ENCODE measurements around the gene LRP5.
A peak's percentile ranks its signal among the peaks of the same experiment; 100 is the strongest.
"Not testable (repeated sequence)": the region's sequence is repeated elsewhere in the genome, so short reads cannot be mapped to it uniquely, and the experiment has no call there.

The LRP5 gene

GRCh38 chr11:68384530-68385081 is 72.2 kb downstream of the LRP5 start:
- no peak for DNase-seq (ENCODE audit: insufficient read length, low spot score)
- FAIRE-seq, result no peak

DNA sequence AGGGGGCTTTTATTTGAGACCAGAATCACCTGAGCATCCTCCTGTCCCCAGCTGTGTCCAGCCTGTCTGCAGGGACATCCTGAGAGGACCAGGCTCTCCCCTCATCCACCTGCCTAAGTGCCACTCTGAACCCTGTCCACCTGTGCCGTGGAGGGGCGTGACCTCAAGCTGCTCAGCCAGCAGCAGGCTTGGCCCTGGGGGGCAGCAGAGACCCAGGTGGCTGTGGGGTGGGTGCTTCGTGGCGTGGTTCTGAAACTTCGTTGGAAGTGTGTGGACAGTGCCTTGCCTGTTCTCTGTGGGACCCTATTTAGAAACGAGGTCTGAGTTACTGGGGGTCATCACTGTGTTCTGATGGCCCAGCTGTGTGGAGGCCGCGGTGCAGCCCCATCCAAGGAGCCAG is 72.7 kb downstream of the LRP5 start:
- DNase-seq (ENCODE audit: insufficient read length, low spot score) (no peak), FAIRE-seq (peak; percentile 55)

DNA sequence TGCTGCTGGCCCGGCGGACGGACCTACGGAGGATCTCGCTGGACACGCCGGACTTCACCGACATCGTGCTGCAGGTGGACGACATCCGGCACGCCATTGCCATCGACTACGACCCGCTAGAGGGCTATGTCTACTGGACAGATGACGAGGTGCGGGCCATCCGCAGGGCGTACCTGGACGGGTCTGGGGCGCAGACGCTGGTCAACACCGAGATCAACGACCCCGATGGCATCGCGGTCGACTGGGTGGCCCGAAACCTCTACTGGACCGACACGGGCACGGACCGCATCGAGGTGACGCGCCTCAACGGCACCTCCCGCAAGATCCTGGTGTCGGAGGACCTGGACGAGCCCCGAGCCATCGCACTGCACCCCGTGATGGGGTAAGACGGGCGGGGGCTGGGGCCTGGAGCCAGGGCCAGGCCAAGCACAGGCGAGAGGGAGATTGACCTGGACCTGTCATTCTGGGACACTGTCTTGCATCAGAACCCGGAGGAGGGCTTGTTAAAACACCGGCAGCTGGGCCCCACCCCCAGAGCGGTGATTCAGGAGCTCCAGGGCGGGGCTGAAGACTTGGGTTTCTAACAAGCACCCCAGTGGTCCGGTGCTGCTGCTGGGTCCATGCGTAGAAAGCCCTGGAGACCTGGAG is 74.1 kb downstream of the LRP5 start:
- DNase-seq (ENCODE audit: insufficient read length, low spot score) (no peak), FAIRE-seq (no peak)

GRCh38 chr11:68387840-68388239 is 75.4 kb downstream of the LRP5 start:
- no peak for DNase-seq (ENCODE audit: insufficient read length, low spot score)
- FAIRE-seq, result no peak

- FAIRE-seq, result peak; percentile 99
Measured at GRCh38 chr11:68388595-68389198, 76.3 kb downstream of the LRP5 start.

DNA sequence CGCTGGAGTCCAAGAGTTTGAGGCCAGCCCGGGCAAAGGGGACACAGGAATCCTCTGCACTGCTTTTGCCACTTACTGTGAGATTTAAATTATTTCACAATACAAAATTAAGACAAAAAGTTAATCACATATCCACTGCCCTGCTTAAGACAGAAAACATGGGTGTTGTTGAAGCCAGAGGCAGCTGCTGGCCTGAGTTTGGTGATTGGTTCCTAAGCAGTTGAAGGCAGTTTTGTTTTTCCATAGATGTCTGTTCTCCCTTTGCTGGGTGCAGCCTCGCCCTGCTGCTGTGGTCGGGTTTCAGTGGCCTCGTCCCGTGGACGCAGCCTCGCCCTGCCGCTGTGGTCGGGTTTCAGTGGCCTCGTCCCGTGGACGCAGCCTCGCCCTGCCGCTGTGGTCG is 77.9 kb downstream of the LRP5 start:
- DNase-seq (ENCODE audit: insufficient read length, low spot score), result no peak
- no peak for FAIRE-seq

More at GRCh38 chr11:68388595-68389198, 76.3 kb downstream of the LRP5 start:
- DNase-seq (ENCODE audit: insufficient read length, low spot score), result no peak

DNA sequence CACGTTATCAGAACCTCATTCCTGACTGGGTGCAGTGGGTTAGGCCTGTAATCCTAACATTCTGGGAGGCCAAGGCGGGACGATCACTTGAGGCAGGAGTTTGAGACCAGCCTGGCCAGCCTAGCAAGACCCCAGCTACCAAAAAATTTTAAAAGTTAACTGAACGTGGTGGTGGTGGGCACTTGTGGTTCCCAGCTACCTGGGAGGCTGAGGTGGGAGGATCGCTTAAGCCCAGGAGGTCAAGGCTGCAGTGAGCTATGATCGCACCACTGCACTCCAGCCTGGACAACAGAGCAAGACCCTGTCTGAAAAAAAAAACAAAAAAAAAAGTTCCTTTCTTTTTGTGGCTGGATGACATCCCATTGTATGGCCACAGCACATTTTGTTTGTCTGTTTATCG is 80.4 kb downstream of the LRP5 start:
- FAIRE-seq, result no peak
- no peak for DNase-seq (ENCODE audit: insufficient read length, low spot score)

DNA sequence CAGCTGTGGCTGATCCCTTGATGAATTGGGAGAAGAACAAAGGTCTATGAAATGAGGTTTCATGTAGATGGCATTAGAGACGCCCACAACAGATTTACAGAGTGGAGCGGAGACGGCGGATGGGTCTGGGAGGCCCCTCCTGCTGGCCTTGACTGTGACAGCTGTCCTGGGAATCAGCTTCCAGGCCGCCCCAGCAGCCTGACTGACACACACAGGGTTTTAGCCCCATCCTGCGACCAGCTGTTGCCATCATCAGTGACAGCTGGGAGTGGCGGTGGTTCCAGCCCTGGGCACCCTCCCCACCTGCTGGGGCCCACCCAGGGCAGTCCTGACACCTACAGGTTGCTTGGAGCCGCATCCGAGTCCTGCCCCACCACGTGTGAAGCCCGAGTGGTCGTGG is 84.1 kb downstream of the LRP5 start:
- FAIRE-seq (no peak), DNase-seq (ENCODE audit: insufficient read length, low spot score) (no peak)

DNA sequence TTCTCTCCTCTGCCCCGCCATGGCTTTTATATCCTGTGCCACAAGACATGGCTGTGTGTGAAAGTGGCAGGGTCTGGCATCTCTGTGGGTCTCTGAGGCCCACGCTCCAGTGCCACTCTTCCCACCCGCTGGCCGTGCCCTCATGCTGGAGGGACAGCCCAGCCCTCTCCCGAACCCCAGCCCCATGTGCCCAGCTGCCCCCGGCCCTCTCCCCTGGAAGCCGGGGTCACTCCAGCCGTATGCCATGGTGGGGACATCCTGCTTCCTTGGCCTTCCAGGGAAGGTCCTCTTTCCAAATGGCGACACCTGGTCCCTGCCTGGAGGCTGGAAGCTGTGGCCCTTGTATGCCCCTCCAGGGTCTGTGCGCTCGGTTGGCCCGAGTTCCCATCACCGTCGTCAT is 84.9 kb downstream of the LRP5 start:
- DNase-seq (ENCODE audit: insufficient read length, low spot score) (no peak), FAIRE-seq (no peak)

GRCh38 chr11:68398995-68399851 is 86.8 kb downstream of the LRP5 start:
- FAIRE-seq (no peak), DNase-seq (ENCODE audit: insufficient read length, low spot score) (no peak)

DNA sequence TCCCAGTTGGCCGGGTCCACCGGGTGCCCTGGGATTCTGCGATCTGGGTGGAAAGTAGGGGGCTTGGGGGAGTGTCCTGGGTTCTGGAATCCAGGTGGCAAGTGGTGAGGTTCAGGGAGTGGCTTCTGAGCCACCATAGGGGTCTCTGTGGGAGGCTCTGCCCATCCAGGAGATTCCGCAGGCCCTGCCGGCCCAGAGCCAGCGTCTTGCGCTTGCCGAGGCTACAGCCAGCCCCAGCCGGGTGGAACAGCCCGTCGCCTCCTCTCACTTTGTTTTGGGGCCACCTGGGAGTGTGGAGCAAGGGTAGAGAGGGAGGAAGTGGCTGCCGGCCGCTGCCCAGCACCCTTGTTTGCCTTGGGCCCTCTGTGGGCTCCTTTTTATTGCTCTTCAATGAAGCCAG is 87.5 kb downstream of the LRP5 start:
- FAIRE-seq (no peak), DNase-seq (ENCODE audit: insufficient read length, low spot score) (no peak)

DNA sequence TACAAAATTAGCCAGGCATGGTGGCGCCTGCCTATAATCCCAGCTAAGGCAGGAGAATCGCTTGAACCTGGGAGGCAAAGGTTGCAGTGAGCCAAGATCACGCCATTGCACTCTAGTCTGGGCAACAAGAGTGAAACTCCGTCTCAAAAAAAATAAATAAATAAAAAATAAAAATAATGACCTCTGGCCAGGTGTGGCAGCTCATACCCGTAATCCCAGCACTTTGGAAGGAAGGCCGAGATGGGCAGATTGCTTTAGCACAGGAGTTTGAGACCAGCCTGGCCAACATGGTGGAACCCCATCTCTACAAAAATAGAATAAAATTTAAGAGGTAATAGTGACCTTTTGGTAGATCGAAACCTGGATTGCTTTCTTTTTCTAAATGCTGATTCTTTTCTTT is 88.2 kb downstream of the LRP5 start:
- DNase-seq (ENCODE audit: insufficient read length, low spot score); FAIRE-seq: not testable (repeated sequence)

- FAIRE-seq (no peak), DNase-seq (ENCODE audit: insufficient read length, low spot score) (no peak)
Measured at GRCh38 chr11:68401856-68402255, 89.5 kb downstream of the LRP5 start.

DNA sequence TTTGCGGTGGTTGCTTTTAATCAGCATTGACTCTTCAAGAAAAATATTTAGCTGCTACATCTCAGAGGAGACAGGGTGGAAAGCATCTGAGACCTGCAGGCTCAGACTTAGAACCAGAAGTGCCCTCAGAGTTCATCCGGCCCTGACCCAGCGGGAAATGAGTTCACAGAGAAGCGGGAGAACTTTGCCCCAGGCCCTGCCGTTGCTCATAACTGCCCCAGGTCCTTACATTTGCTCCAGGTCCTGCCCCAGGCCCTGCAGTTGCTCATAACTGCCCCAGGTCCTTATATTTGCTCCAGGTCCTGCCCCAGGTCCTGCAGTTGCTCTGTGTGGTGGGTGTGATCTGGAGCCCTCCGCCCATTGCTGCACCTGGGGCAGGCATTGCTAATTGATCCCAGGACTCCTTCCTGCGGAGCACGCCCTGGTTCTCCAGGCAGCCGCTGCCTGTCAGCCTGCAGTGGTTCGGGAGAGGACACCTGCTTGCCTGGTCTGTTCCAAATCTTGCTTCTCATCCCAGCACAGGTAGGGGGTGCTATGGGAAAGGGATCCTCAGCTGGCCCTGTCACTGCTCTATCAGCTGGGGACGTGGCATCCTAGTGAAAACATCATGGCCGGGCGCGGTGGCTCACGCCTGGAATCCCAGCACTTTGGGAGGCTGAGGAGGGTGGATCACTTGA is 90.1 kb downstream of the LRP5 start:
- FAIRE-seq (no peak), DNase-seq (ENCODE audit: insufficient read length, low spot score) (no peak)

GRCh38 chr11:68403424-68403823 is 91.0 kb downstream of the LRP5 start:
- DNase-seq (ENCODE audit: insufficient read length, low spot score) (no peak), FAIRE-seq (peak; percentile 13)

DNA sequence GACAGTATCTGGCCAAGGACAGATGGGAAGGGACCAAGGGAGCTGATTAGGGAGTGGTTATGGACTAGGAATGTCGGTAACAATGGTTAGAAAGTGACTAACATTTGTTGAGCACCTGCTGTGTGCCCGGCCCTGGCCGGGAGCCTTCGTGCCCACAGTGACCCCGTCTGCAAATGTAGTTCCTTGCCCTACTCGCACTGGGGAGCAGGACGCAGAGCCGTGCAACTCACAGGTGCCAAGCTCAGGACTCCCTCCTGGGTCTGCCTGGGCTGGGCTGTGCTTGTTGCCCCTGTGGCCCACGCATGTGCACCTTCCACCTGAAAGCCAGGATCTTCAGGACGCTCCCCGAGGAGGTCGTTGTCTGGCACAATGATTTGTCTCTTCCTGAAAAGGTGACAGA is 91.4 kb downstream of the LRP5 start:
- DNase-seq (ENCODE audit: insufficient read length, low spot score) (no peak), FAIRE-seq (no peak)

DNA sequence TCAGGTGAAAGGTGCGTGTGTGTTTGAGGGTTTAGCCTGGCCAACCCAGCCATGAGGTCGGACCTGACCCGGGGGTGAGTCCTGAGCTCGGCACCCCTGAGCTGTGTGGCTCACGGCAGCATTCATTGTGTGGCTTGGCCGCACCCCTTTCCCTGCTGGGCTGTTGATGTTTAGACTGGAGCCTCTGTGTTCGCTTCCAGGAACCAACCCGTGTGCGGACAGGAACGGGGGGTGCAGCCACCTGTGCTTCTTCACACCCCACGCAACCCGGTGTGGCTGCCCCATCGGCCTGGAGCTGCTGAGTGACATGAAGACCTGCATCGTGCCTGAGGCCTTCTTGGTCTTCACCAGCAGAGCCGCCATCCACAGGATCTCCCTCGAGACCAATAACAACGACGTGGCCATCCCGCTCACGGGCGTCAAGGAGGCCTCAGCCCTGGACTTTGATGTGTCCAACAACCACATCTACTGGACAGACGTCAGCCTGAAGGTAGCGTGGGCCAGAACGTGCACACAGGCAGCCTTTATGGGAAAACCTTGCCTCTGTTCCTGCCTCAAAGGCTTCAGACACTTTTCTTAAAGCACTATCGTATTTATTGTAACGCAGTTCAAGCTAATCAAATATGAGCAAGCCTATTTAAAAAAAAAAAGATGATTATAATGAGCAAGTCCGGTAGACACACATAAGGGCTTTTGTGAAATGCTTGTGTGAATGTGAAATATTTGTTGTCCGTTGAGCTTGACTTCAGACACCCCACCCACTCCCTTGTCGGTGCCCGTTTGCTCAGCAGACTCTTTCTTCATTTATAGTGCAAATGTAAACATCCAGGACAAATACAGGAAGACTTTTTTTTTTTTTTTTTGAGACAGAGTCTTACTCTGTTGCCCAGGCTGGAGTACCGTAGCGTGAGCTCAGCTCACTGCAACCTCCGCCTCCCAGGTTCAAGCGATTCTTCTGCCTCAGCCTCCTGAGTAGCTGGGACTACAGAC is 94.2 kb downstream of the LRP5 start:
- FAIRE-seq (peak; percentile 38), DNase-seq (ENCODE audit: insufficient read length, low spot score) (no peak)

DNA sequence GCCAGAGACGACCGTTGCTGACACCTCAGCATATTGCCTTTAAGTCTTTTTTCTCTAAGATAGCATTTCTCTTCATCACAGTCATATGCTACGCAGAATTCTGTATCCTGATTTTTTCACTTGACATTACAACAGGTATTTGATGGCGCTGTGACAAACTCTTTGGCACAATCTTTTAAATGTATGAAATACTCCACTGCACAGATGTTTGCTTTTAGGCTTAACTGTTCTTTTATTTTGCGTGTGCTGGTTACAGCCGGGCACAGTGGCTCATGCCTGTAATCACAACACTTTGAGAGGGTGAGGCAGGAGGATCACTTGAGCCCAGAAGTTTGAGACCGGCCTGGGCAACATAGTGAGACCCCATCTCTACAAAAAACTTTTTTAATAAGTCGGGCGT is 96.1 kb downstream of the LRP5 start:
- DNase-seq (ENCODE audit: insufficient read length, low spot score) (no peak), FAIRE-seq (peak; percentile 71)

- FAIRE-seq, result peak; percentile 13
- no peak for DNase-seq (ENCODE audit: insufficient read length, low spot score)
Measured at GRCh38 chr11:68409748-68410344, 97.5 kb downstream of the LRP5 start.
